GM12872 (cell line): ENCODE data around the gene UBE2H.

ENCODE experiments used
- TF ChIP-seq, protein P1 (sequence below): IDR thresholded peaks from 3 replicates; pipeline ENCODE4 v1.5.1; 2011; ENCODE audit warnings: low read depth, mild to moderate bottlenecking, low read length, moderate library complexity; ENCODE audit not compliant: insufficient read depth

Gene UBE2H

DNA sequence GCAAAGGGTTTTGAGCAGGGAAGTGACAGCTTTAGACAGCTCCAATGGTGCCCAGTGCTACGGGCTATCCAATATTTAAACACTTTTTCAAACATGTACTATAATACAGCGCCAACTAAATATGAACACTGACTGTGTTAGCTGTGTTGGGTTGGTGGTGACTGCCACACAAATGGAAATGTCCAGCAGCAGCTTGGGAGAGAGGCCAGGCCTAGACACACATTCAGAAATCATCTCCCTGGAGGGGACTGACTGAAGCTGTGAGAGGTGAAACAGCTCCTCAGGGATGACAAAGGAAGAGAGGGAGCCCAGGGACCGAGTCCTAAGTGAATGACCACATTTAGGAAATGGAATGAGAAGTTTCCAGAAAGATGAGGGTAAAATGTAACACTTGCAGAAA lies 115.8 kb downstream of the UBE2H start:
- TF ChIP-seq, protein P1, sequence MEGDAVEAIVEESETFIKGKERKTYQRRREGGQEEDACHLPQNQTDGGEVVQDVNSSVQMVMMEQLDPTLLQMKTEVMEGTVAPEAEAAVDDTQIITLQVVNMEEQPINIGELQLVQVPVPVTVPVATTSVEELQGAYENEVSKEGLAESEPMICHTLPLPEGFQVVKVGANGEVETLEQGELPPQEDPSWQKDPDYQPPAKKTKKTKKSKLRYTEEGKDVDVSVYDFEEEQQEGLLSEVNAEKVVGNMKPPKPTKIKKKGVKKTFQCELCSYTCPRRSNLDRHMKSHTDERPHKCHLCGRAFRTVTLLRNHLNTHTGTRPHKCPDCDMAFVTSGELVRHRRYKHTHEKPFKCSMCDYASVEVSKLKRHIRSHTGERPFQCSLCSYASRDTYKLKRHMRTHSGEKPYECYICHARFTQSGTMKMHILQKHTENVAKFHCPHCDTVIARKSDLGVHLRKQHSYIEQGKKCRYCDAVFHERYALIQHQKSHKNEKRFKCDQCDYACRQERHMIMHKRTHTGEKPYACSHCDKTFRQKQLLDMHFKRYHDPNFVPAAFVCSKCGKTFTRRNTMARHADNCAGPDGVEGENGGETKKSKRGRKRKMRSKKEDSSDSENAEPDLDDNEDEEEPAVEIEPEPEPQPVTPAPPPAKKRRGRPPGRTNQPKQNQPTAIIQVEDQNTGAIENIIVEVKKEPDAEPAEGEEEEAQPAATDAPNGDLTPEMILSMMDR, result no peak

DNA sequence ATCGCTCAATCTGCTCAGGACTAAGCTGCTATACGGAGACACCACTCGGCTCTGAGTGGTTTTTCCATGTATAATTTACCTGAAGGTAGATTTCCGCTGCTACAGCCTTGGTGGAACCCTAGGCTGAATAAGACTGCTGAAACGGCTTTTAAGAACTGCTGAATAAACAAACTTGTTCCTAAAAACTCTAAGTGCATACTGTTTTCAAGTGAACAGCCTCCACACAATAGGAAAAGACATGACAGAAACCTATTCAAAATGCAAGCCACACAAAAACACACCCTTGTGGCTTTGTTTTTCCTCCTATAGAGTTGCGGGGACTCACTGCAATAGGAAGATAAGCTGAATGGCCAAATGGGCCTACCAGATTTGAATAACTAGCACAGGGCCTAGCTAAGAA lies 117.2 kb downstream of the UBE2H start:
- TF ChIP-seq, protein P1, result no peak

DNA sequence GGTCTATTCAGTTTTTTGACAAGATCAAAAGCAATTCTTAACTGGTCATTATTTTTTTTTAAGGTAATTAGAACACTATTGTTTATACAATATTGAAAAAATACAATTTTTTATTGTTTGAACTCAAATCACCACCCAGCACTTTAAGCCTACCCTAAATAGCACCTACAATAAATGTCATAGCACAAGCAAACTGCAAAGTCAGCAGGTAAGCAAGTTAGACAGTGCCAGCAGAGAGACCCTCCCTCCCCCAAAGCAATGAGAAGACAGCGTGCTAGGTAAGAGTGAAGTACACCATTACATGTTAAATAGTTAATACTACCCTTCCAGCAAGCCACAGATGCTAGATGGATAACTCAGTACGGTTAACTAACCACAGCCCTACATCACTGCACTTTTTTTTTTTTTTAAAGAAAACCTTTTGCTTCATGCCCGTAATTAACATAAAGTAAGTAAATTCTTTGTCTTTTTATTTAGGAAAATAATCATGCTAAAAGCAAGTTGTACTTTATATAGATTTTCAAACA lies 120.0 kb downstream of the UBE2H start:
- TF ChIP-seq, protein P1, result no peak

DNA sequence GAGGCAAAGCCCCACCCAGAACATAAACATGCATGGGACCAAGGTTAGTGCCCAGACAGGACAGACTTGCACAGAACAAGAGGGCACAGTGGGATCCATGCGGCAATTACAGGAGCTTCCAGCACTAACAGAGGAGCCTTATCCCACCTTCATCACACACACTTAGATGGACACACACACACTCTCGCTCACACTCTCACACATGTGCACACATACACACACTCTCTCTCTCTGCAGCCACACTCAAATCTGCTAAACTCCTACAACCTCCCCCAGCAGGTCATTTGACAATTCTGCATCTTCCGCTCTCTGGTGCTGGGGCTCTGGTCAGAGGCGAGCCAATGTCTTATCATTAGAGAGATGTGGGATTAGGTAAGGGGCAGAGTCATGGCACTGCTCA lies 120.5 kb downstream of the UBE2H start:
- TF ChIP-seq, protein P1, result no peak

DNA sequence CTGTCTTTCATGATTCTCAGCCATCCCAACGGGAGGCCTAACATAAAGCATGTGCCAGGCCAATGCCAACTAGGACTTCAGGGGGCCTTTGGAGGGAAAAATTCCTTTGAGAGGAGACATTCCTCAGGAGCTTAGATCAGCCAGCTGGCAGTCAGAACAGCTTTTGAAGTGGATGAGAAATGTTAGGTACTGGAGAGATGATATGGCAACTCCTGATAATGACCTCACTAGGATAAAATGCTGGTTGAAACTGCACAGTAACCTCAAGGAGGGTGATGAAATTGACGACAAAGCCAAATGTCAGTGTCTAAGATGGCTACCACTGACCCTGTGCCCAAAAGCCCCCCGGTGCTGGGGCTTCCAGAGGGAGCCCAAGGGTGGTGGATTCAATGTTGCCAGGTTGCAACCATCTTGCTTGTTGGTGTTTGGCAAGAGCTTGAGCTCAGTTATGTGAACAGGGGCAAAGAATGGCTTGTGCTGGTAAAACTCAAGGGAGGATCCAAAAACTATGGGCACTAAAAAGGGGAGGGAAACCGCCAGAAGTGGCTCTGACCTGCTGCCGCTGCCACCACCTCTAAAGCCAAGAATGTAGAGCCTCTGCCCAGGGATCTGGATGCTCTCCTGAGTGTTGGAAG lies 121.2 kb downstream of the UBE2H start:
- TF ChIP-seq, protein P1, result no peak

DNA sequence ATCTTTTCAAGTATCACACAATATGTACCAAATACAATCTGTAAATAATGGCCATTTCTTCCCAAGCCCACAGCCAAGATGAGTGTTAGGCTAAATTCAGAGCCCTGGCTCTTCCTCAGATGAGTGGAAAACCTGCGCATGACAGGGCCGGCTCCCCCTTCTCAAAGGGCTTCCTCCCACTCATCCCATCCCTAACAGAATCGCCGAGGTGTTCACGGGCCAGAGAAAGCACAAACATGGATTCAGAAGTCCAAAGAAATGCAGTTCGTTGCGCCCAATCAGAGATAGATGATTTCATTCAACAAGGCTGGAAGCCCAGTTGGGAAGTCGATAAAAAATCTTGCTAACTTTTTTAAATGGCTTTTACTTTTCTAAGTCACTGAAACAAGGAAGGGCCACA lies 121.8 kb downstream of the UBE2H start:
- TF ChIP-seq, protein P1, result no peak

DNA sequence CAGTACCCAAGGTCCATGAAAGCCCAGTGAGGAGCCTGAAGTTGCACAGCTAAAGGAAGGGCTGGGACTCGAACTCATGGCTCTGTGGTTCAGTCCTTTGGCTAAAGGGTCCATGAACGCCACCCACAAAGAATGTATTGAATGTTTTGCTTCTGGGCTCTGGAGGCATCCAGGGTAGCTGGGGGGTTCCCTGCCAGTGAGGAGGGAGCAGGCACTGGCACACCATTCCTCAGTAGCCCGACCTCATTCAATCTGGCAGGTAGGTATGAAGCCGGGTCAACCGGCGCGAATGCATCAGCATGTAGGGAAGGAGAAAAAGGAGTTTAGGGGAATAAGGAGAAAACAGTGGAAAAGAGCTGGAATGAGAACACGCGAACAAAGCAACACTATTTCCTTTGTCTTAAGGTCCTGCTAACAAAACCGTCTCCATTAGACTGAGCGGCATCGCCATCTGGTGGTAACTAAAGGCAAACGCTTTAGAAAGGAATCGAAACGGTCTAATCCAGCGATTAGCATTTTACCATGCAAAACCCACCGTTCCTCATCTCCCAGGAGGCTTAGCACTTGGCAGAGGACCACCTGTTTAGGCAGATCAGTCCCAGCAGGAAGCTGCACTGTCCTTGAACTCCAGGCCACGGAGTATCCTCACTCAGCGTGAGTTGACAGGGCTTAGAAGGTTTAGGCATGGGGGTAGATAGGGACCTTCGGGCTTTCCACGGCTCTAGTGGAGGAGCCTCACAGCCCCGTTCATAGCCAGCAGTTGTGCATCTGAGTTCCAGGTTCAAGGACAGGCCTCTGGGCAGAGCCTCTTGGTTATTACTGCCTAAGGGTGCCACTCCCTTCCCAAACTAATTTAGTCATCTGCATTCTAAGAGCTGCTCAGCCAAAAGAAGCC lies 122.8 kb downstream of the UBE2H start:
- TF ChIP-seq, protein P1, result peak; percentile 89
